Measurements from ENCODE around the gene PGLYRP1. TPM values are rescaled to one million over a fixed set of nuclear protein-coding genes. Genes with fewer than 3 reads are reported as not detected.

The PGLYRP1 gene
- total and polyA plus RNA-seq, 4 donors: 1.0 to 21.7 (median 1.2) TPM

DNA sequence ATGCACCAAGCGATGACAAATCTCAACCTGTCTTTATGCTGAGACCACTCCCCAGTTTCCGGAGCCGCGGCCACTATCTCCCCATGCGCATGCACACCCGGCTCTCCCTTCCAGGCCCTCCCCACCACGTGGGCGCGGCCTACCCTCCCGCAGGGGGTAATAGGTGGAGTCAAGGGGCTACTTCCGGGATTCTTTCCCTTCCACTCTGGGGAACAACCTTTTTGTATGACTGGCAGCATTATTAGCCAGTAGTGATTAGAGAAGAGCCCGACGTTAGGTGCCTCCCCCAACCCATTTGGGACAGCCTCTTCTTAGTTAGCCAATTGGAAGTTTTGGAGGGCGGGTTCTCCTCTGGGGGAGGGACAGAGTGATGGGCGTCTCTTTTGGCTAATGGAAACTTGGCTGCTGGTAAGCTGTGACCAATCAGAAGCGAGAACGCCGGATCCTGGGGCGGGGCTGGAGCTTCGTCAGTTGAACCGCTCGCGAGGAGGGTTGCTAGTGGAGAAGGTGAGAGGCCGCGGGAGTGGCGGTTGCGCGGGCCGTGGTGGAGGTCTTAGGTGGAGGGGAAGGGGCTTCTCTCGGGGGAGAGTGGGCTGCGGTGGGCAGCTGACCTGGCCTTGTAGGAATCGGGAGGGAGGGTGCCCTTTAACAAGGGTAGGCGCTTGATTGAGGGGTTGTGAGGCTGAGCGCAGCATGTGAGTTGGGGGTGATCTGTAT is 27.7 kb downstream of the PGLYRP1 start, which contains the start of gene CCDC61:
Gene CCDC61, plus strand, starts transcription at position 470 of the 717 bp plus-strand sequence. CDS start 7,552 bp downstream, outside the sequence.
- WGBS, 2 donors: 0 to 1% methylated on average over 34 of the region's 34 CpGs
- H3K27ac ChIP-seq (ENCODE audit: low read depth in 1 of 2, low read length in 1 of 2): peak within 1 kb of the TSS; percentile 65 to 72
- TF ChIP-seq, protein P1, sequence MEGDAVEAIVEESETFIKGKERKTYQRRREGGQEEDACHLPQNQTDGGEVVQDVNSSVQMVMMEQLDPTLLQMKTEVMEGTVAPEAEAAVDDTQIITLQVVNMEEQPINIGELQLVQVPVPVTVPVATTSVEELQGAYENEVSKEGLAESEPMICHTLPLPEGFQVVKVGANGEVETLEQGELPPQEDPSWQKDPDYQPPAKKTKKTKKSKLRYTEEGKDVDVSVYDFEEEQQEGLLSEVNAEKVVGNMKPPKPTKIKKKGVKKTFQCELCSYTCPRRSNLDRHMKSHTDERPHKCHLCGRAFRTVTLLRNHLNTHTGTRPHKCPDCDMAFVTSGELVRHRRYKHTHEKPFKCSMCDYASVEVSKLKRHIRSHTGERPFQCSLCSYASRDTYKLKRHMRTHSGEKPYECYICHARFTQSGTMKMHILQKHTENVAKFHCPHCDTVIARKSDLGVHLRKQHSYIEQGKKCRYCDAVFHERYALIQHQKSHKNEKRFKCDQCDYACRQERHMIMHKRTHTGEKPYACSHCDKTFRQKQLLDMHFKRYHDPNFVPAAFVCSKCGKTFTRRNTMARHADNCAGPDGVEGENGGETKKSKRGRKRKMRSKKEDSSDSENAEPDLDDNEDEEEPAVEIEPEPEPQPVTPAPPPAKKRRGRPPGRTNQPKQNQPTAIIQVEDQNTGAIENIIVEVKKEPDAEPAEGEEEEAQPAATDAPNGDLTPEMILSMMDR (IDR thresholded peaks at IDR 0.05; ENCODE audit: control extremely low read depth, extremely low read depth): no peak

DNA sequence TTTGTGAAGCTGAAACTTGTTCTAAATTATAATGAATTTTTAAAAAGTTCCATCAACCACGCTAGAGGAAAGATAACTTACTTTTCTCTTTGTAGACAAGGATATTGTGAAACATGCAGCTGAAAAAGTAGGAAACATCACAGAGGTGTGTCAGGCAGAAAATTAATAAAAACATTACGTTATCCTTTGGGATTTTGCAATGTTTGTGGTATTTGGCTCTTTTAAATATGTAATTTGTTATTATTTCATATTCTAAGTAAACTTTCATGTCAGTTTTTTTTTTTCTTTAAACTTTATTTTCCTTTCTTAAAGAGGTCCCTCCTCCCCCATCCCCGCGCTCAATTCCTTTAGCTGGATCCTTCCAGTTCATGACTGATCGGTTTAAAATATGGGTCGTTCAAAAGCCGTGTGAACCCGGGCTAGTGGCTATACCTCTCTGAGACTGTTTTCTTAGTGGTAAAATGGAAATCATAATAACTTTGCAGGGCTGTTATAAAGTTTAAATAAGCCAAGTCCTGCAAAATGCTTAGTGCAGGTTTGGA is 28.3 kb downstream of the PGLYRP1 start:
- DNase-seq (no peak), ATAC-seq (ENCODE audit: insufficient read depth, low FRiP score) (no peak)
- Histone ChIP-seq H3K4me3 (peak overlapping the region; percentile 6), H3K36me3 (ENCODE audit: control insufficient read depth in 4 of 4, insufficient read depth in 4 of 4, low read length in 4 of 4) (no peaks in the 10 kb centered on the region), H3K27me3 (ENCODE audit: control insufficient read depth in 3 of 3, insufficient read depth in 3 of 3, low read length in 2 of 3) (no peaks in the 10 kb centered on the region), H3K4me1 (ENCODE audit: control insufficient read depth in 5 of 5, insufficient read depth in 5 of 5, low read length in 5 of 5) (peaks cover 3 to 9% (median 6%) of the 10 kb centered on the region in 5 donors), H3K9me3 (ENCODE audit: control insufficient read depth in 4 of 4, insufficient read depth in 3 of 4, low read length in 3 of 4) (no peaks in the 10 kb centered on the region), H3K9ac (ENCODE audit: insufficient read depth in 1 of 2, low read length in 2 of 2) (no peak overlapping the region), H3K27ac (ENCODE audit: low read depth in 1 of 2, low read length in 1 of 2) (no peak overlapping the region)
- TF ChIP-seq, protein P1 (IDR thresholded peaks at IDR 0.05; ENCODE audit: control extremely low read depth, extremely low read depth): no peak
- 3 to 7% methylated on average over 8 of the region's 8 CpGs for WGBS, 2 donors

More for the DNA sequence above, 27.7 kb downstream of the PGLYRP1 start, which contains the start of gene CCDC61:
- H3K4me3 ChIP-seq: peak within 1 kb of the TSS; percentile 74
- no peaks in the 10 kb centered on the region for H3K27me3 ChIP-seq (ENCODE audit: control insufficient read depth in 3 of 3, insufficient read depth in 3 of 3, low read length in 2 of 3)
- ATAC-seq (ENCODE audit: insufficient read depth, low FRiP score): peak; percentile 100
- DNase-seq: peak; percentile 98 to 100 (median 100)
- peaks cover 3 to 16% (median 9%) of the 10 kb centered on the region in 5 donors for H3K4me1 ChIP-seq (ENCODE audit: control insufficient read depth in 5 of 5, insufficient read depth in 5 of 5, low read length in 5 of 5)
- no peaks in the 10 kb centered on the region for H3K9me3 ChIP-seq (ENCODE audit: control insufficient read depth in 4 of 4, insufficient read depth in 3 of 4, low read length in 3 of 4)
- H3K36me3 ChIP-seq (ENCODE audit: control insufficient read depth in 4 of 4, insufficient read depth in 4 of 4, low read length in 4 of 4): no peaks in the 10 kb centered on the region
- H3K9ac ChIP-seq (ENCODE audit: insufficient read depth in 1 of 2, low read length in 2 of 2): peak within 1 kb of the TSS; percentile 63 to 91

DNA sequence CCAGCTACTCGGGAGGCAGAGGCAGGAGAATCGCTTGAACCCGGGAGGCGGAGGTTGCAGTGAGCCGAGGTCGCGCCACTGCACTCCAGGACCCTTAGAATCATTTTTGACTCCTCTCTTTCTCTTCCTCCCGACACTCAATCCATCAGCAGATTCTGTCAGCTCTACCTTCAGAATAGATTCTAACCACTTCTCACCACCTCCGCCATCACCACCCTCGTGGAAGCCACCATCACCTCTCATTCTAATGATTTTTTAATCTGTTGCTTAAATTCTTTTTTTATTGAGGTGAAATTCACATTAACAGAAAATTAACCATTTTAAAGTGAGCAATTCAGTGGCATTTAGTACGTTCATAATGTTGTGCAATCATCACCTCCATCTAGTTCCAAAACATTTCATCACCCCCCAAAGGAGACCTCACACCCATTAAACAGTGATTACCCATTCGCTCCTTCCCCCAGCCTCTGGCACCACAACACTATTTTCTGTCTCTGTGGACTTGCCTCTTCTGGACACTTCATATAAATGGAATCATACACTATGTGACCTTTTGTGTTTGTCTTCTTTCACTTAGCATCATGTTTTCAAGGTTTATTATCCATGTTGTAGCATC is 32.6 kb downstream of the PGLYRP1 start:
- peaks cover 0 to 2% (median 0%) of the 10 kb centered on the region in 5 donors for H3K4me1 ChIP-seq (ENCODE audit: control insufficient read depth in 5 of 5, insufficient read depth in 5 of 5, low read length in 5 of 5)
- no peaks in the 10 kb centered on the region for H3K36me3 ChIP-seq (ENCODE audit: control insufficient read depth in 4 of 4, insufficient read depth in 4 of 4, low read length in 4 of 4)
- TF ChIP-seq, protein P1 (IDR thresholded peaks at IDR 0.05; ENCODE audit: control extremely low read depth, extremely low read depth): no peak
- no peak overlapping the region for H3K9ac ChIP-seq (ENCODE audit: insufficient read depth in 1 of 2, low read length in 2 of 2)
- no peak overlapping the region for H3K4me3 ChIP-seq
- no peak for DNase-seq
- ATAC-seq (ENCODE audit: insufficient read depth, low FRiP score): no peak
- no peaks in the 10 kb centered on the region for H3K27me3 ChIP-seq (ENCODE audit: control insufficient read depth in 3 of 3, insufficient read depth in 3 of 3, low read length in 2 of 3)
- no peak overlapping the region for H3K27ac ChIP-seq (ENCODE audit: low read depth in 1 of 2, low read length in 1 of 2)
- no peaks in the 10 kb centered on the region for H3K9me3 ChIP-seq (ENCODE audit: control insufficient read depth in 4 of 4, insufficient read depth in 3 of 4, low read length in 3 of 4)
- 83 to 88% methylated on average over 12 of the region's 12 CpGs for WGBS, 2 donors
